Stimulated activated CD8-positive, alpha-beta memory T cell treated with anti-CD3 and anti-CD28 coated beads, Interleukin-7, amount 100 ng/mL, for 4 hours (primary cell): ENCODE measurements around the gene PKHD1.

Source experiments
- DNase-seq, 2 donors: peaks; one replicate each; pipeline ENCODE4 v3.0.0-alpha.2; 2020; ENCODE audit warnings: low read depth in 2 of 2

Gene PKHD1

DNA sequence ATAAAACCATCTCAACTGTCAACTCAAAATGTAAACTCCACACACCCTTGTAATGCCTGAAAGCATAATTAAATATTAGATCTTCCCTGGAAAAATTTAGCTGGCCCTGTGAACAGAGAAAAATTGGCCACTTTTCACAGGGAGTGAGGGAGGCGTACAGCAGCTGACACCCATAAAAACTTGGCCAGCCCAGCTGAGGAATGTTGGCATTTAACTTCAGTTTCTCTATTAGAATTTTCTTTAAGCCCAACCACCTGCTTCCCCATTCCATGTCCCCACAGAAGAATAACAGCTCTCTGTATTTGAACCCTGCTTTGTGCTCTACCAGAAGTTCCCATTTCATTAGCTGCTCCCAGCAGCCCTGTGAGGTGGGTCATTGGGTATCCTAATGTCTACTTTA is 41.0 kb downstream of the PKHD1 start:
- DNase-seq = no peak

- no peak for DNase-seq
Measured at GRCh38 chr6:52045481-52045880, 41.9 kb downstream of the PKHD1 start.

DNA sequence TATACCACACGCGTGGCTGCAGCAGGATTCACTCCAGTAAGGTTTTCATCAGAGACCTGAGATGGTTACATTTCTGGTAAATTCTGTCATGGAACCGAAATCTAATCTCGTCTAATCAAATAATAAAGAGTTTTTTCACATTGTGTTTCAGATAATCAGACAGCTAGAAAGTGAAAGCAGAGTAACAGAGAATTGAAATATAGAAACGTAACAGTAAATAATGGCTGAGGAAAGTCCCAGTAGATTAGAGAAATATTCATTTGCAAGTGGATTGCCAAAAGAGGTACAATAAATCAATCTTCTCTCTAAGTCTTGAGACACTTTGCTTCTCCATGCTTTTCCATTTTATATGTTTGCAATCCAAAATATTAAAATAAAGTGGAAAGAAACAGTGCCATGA is 42.4 kb downstream of the PKHD1 start:
- no peak for DNase-seq

GRCh38 chr6:52042141-52042885 is 45.1 kb downstream of the PKHD1 start:
- no peak for DNase-seq

DNA sequence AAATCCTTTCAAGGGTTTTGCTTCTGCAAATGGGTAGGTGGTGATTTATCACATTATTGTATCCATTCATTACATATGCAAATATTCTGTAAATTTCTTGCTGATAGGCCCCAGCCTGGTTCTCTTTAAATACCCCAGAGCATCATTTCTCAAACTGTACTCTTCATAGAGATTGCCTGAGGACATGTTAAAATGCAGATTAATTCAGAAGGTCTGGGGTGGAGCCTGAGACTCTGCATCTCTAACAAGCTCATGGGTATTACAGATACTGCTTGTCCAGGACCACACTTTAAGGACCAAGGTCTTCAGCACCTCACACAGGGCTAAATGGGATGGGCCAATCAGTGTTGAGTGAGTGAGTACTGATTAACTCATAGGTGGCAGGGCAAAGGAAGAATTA is 46.3 kb downstream of the PKHD1 start:
- no peak for DNase-seq

GRCh38 chr6:52027699-52028098 is 59.7 kb downstream of the PKHD1 start:
- DNase-seq = no peak

GRCh38 chr6:52024451-52025068 is 62.9 kb downstream of the PKHD1 start:
- DNase-seq = no peak

GRCh38 chr6:52022675-52023074 is 64.7 kb downstream of the PKHD1 start:
- DNase-seq = no peak

DNA sequence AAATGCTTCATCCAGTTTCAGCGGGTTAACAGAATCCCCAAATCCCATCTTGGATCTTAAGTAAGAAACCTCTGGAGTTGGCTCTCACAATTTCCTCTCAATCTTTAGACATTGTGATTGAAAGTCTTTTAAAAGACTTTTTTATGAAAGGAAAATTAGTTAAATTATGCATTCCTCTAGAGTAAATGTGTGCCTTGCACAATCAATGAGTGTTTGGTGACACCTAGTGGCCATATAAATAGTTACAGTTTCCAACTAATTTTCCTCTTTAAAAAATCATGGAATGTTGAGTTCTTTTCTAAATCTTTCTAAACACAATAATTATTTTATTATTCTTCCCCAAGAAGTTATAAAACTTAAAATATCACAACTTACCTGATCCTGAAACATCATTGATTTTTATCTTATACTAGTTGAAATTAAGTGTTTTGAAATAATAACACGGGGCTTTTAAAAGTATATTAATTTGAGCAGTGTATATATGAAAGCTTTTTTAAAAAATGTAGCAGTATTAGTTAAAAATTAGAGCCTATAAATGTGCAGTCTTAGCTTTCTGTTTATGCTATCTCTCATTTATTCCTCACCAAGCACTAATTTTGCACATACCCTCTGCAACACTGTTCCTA is 66.4 kb downstream of the PKHD1 start:
- DNase-seq = no peak

GRCh38 chr6:52019881-52020280 is 67.5 kb downstream of the PKHD1 start:
- DNase-seq = no peak

DNA sequence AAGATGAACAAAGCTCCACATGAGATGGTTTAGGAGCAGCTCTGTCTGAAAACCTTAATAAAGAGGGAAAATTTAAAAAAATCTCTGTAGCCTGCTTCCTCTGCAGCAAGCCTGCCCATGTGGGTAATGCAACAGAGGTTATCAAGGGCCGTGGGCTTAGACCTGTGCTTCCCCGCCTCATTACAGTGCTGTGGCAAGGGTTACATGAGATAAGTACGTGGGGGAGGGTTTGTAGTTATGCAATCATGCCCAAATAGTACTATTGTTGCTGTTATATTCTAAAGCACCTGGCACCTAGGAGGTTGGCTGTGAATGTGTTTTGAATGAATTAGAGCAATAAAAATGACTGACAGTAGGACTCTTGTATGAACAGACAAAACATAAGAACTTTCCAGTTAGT is 68.3 kb downstream of the PKHD1 start:
- no peak for DNase-seq

DNA sequence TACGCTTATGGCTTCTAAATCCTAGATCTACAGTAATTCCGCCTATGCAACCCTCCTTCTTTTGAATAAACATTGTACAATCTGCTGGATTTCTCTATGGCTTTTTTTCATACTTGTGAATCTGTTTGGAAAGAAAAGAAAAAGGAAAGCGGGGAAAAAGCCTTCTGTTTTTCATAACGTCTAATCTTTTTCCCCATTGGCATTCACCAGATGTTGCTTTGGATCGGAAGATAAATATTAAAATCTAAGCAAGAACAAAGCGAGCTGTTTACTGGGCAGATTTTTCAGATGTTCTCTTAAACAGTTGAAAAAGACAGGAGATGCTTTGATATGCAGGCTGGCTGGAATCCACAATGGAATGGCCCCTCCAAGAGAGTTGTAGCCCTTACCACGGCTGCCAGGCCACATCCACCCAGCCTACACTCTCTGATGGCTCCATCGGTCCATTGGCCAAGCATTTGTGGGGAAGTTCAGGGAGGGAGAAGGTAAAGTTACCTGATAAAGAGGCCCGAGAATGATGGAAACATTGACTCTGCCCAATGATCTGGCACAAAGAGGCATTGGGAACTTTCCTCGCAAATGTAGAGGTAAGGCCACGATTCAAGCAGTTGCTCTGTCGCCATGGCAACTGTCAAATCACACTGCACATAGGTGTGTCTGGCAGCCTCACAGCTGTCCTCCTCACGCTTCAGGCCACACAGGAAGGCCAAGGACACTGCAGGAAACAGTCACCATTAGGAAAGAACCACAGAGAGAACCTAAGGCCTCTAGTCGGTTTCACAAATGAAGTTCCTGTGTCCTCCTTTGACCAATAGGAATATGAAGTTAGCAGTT is 70.3 kb downstream of the PKHD1 start:
- DNase-seq = no peak

DNA sequence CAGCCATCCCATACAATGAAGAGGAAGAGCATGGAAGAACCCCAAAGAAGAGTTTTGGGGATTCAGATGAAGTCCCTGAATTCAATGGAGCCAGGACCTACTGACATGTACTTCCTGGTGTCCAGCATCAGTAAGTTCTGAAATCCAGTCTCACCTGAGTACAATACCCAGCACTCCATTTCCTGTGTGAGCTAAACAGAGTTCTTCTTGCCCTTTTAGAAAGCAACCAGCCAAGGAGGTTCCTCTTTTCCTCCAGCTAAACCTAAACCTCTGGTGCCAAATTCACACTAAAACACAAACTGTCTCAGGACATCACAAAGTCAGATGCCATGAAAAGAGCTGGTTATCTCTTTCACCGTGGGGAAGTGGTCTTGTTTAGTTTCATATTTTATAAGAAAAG is 71.5 kb downstream of the PKHD1 start:
- DNase-seq = no peak

GRCh38 chr6:52014391-52014790 is 73.0 kb downstream of the PKHD1 start:
- DNase-seq = no peak

DNA sequence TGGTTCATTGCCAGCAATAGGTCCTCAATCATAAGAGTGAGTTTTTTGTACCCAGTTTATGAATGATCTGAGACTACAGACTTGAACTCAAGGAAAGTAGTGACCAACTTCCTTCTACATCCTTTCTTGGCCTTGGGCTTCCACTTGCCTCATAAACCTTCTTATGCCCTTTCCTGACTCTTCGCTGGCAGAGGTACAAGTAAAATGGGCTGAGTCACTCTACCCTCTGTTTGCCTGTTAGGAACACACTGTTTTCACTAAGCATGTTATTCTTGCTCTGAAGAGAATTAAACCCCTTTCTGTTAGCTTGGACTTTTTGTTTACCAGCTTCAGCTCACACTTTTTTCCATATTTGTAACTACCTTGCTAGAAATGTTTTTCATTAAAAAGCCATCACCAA is 74.4 kb downstream of the PKHD1 start:
- no peak for DNase-seq

DNA sequence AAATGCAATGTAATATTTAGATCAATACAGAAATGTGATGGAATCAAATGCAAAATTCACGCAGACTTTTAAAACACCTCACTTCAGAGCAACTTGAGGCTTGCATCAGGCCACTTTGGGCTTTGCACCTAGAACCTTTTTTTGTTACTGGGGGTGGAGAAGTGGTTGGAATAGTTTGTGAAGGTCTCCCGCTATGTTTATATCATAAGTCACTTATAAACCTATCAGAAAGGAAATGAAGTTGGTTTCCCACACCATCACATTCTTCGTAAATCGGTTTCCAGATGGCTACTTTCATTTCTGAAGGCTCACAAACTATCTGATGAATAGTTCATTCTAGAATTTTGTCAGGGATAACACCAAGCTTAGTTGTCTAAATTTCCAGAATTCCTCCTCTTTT is 74.8 kb downstream of the PKHD1 start:
- no peak for DNase-seq

DNA sequence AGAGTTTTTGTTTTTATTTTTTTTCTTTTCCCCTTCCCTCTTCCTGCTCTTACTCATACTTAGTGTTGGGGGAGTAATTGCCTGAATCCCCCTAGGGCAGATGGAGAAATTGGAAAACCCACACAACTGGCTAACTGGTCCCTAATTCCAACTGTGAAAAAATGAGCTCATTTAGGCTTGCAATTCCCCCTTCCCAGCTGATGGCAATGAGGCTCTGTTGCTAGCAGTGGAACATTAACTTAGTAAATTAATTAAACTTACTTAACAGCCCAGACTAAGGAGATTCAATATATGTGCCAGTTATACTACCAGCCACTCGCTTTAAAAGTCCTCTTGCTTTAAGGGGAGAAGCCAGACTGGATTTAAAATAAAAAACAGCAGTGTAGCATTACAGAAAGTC is 76.6 kb downstream of the PKHD1 start:
- DNase-seq = no peak

DNA sequence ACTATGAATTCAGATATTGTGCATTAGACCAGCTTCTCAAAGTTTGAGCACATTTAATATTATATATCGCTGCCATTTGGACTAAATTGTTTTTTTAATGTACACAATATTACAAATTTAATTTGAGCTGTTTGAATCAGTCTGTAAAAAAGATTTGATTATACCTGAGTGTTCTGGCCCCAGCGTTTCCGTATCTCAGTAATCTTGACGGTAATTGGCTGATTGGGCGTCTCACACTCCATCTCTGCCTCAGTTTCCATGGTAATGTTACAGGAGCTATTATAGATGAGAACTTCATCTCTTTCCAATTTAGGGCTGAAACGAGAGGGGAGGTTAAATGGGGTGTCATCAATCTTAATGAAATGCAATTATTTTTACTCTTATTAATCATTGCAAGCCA is 77.3 kb downstream of the PKHD1 start:
- no peak for DNase-seq

DNA sequence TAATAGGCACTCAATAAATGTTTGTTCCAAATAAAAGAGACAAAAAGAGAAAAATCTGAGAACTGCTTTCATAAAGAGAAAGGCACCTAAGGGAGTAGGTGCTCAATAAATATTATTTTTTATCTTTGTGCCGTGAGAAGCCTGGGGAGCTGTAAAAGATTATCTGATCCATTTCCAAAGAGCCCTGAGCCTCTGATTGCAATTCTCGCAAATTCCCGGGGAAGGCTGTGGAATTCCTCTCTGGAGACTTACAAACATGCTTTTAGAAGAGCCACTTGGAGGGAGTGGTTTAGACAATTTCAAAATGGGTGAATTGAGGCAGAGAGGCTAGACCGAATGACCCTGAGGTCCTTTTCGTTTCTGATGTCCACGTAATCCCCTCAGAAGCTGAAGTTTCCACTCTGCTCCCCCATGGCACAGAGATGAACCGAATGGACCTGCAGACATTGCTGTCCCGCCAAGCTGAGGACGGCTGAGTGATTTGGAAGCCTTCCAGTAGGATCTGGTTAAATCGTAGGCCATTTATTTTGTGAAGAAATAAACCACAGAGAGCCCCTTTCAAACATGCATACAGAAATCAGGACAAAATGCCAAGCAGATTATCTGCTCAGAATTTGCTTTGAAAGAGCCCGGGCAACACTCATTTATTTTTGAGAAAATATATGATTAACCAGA is 77.8 kb downstream of the PKHD1 start:
- no peak for DNase-seq

DNA sequence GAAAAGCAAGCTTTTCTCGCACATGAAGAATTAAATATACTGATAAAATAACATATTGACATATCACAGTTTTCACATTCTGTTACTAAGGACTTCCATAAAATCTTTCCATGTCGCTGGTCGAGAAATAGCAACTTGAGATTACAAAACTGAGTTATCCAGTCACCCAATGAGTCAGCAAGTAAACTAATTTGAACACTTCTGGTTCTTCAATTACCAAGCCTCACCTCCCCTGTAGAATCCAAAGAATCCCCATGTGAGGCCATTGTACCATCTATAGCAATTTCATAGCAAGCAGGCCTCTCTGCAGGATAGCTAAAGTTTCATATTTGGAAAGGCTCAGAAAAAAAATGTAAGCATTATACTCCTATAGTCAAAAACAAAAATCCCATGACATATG is 87.3 kb downstream of the PKHD1 start:
- no peak for DNase-seq

DNA sequence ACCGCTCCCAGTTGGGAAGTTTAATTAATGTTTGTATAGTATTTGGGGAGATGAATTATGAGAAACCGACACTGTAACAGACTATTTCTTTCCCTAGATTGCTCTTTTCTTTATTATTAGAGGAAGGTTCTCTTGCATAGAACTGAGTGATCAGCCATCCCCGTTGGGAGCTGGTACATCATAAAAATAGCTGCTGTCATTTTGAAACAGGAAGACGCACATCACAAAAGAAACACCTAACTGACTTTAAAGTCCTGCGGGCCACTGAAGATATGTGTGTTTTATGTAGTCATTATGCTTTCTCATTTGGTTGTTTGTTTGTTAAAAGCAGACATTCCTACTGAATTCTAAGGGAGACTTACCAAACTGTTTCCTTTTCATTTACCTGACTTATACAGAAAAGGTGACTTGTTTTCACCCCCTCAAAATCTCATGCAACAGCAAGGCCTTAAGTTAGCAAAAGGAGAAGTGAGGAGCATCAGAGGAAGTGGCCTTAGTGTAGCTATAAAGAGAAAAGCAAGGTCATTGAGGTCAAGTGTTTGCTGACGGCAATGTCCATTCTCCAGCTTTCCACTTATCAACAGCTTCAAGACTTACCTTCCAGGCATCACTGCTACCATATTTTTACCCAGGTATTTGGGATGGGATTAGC is 91.0 kb downstream of the PKHD1 start:
- DNase-seq = no peak
